NCI-H2107 treated with DMSO at 0.1 percent for 48 hours (cell line): ENCODE measurements around the gene MAGI1.
A peak's percentile ranks its signal among the peaks of the same experiment; 100 is the strongest.

Source experiments
- DNase-seq: peaks from one replicate; lab custom pipeline; 2025; ENCODE audit not compliant: unreplicated experiment; lab: John Stamatoyannopoulos, UW

The MAGI1 gene

GRCh38 chr3:65948841-65949573, 89.7 kb downstream of the MAGI1 start:
- no peak for DNase-seq

- no peak for DNase-seq
These were observed 92.3 kb downstream of the MAGI1 start for GRCh38 chr3:65946438-65946837.

GRCh38 chr3:65945953-65946352, 92.8 kb downstream of the MAGI1 start:
- DNase-seq, result no peak

DNA sequence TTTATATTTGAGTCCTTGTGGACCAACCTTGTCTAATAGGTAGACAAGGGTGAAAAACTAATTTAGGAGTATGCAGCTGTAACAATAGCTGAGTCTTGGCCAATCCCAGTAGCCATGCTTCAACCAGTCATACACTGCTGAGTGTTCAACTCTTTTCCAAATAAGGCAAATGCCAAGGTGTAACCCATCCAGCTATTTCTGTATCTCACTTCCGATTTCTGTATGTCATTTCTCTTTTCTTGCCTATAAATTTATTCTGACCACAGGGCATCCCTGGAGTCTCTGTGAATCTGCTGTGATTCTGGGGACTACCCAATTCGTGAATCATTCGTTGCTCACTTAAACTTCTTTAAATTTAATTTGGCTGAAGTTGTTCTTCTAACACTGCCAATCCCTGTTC, 93.2 kb downstream of the MAGI1 start:
- no peak for DNase-seq

GRCh38 chr3:65944252-65944651, 94.5 kb downstream of the MAGI1 start:
- no peak for DNase-seq

DNA sequence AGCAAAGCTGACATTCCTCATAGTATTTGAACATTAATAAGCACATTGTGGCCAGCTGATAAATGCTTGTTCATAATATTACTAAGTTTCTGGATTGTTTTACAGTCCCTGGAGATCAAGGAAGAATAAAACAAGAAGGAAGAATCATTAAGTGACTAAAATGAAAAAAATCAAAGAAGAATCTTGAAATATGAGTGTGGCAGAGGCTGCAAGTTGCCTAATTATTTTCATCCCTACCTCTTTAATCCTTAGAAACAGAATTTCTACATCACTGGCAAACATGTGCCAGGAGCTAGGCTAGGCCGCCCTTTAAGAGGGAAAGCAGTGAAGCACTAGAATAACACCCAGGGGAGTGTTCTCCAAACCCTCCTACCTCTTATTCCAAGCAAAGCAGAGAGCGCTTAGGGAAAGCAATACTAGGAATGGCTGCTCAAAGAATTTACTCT, 98.9 kb downstream of the MAGI1 start:
- DNase-seq, result no peak

GRCh38 chr3:65939184-65939583, 99.5 kb downstream of the MAGI1 start:
- no peak for DNase-seq

DNA sequence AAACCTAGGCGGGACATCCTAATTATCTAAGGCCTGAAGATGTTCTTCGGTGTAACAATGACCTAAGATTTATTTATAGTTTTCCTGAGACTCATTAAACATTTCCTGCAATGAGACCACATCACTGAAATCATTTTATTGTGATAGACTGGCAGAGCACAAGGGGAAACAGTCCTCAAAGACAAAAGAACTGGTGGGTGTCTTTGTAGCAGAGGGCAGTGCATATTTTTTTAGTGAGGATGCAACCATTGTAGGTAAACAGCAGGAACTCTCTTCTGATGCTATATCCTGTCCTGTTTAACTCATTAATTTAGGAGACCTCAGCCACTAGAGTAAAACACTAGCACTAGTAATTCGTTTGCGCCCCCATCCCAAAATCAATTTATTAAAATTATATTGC, 100.0 kb downstream of the MAGI1 start:
- no peak for DNase-seq

GRCh38 chr3:65938147-65938546, 100.6 kb downstream of the MAGI1 start:
- DNase-seq, result no peak

GRCh38 chr3:65936908-65937638, 101.6 kb downstream of the MAGI1 start:
- DNase-seq, result no peak

DNA sequence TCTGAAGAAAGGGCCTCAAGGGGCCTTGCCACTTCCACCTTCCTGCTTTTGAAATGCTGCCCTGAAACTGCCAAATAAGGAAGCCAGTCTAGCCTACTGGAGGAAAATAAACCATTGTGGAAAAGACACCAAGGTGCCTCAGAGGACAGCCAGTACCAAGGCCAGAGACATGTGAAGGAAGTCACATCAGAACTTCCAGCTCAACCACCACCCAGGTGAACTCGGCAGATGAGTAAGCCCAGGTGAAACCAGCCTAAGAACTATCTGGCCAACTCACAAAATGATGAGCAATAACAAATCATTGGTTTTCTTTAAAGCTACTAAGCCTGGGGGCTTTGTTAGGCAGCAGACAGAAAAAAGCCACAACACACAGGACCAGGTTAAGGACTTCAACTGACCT, 103.0 kb downstream of the MAGI1 start:
- DNase-seq, result no peak

GRCh38 chr3:65930648-65931047, 108.1 kb downstream of the MAGI1 start:
- no peak for DNase-seq

DNA sequence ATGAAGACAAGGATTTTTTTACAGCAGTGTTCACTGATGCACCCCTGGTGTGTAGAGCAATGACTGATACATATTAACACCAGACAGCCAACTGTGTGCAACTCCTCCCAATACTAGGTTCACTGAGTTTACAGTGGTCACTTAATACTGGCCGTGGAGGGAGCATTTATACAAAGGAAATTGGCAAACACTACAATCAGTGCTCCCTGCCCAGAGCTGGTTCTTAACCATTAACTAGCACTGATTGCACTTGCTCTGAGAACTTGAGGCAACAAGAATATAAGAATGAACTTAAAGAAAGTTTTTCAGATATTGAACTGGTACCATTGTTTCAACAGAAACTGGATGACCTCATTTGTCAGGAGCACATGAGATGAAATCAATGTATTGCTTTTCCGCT, 110.6 kb downstream of the MAGI1 start:
- DNase-seq, result no peak

- peak; percentile 24 for DNase-seq
These were observed 111.1 kb downstream of the MAGI1 start for GRCh38 chr3:65927576-65927975.

- DNase-seq, result no peak
These were observed 113.3 kb downstream of the MAGI1 start for GRCh38 chr3:65925254-65925954.

DNA sequence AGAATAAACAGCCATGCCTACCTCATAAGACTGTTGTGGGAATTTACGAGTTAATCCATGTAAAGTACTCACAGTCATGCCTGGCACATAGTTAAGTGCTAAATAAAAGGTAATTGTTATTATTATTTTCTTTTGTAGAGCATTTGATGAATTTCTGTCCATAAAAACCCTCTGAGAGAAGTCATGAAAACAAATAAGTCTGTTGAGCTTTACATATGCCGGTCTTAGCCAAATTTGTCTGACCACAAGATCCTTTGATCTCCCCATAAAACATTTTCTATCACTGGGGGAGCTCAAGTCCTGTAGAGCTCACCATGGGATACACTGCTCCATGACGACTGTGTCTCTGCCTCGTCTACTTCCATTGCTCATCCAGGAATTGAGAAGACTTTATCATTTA, 114.0 kb downstream of the MAGI1 start:
- DNase-seq, result no peak

DNA sequence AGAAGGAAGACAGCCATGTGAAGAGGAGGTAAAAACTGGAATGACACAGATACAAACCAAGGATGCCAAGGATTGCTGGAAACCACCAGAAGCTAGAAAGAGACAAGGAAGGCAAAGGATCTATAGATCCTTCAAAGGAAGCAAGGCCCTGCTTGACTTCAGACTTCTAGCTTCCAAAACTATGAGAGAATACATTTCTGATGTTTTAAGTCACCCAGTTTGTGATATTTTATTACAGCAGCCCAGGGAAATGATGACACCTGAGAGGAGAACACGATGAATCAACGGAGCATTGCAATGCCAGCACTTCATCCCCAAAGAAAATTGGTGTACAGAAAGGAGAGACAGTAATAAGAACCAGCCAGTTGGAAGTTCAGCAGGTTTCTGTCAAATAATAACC, 116.3 kb downstream of the MAGI1 start:
- no peak for DNase-seq

- DNase-seq, result no peak
These were observed 118.9 kb downstream of the MAGI1 start for GRCh38 chr3:65919826-65920225.

DNA sequence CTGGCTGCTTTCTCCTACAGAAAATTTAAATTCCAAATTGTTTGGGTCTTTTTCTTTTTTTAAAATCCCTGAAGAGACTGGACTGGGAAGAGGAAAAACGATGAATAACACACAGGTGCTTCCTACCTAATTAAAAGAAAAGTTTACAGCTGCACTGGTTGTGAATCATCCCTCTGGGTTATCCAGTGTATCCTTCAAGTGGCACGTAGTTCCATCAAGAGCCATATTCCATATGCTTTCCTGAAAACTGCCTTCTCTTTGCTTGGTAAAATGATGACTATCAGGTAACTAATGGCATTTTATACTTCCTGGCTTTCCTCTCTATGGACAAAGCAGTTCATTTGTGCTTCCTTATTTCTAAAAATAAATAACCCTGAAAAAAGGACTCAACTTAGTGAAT, 123.2 kb downstream of the MAGI1 start:
- DNase-seq, result no peak

DNA sequence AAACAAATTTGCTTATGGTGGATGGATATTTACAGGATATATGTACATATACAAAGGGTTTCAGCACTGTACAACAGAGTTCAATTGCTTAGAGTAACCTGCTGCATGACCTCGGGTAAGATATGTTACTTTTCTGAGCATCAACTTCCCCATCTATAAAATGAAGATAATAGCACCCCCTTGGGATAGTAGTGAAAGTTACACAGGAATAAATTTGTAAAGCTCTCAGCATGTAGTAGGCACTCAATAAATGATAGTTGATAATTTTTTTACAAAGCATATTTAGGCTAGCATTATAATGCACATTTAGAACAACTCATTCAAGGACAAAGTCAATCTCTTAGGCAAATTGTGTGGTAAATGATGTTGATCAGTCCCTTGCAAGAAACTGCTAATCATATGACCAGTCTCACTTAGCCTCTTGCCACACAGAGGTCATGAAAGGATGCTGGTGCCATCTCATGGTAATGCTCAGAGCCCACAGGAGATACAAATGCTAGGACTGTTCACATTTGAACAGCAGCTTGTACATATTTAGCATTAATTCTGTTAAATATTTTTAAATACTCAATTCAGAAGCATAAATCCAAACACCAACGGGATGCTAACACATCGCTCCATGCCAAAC, 123.9 kb downstream of the MAGI1 start:
- DNase-seq, result no peak

DNA sequence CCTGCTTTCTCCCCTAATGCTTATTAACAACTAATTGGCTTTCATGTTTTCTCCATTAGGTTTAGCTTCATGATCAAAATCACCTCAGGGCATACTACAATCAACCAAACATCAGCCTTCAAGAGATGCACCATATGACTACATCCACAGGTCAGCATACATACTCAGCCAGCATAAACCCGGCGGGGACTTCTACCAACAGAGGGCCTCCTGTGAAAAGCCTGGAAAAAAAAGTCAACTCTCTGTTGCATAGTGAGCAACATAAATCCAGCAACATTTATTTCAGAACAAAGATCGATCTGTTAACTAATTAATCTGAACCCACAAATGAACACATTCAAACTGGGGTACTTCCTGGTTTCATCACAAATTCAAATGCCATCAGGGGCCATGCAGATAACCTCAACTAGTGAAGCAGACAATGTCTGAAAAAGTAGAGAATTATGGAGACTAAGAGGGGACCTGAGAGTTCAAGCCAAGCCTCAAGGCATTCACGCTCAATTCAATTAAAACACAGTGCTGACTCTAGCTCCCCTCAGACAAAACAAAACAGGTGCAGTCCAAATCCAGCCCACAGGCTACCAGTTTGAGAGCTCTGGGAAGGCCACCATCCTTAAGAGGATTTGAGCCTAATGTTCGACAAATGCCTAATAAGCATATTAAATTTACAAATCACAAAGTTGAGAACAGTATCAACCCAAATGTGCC, 124.5 kb downstream of the MAGI1 start:
- no peak for DNase-seq
